ENCODE results near the gene ARMC8.

- no peak for TF ChIP-seq CTCF (IDR thresholded peaks at IDR 0.05)
- no peak for TF ChIP-seq POLR2A (IDR thresholded peaks at IDR 0.05)
These were observed 113.5 kb downstream of the ARMC8 start for GRCh38 chr3:138300647-138301046.
